ENCODE results near the gene CRKL.
A peak's percentile ranks its signal among the peaks of the same experiment; 100 is the strongest.
"Not testable (repeated sequence)": the region's sequence is repeated elsewhere in the genome, so short reads cannot be mapped to it uniquely, and the experiment has no call there.

CRKL gene

DNA sequence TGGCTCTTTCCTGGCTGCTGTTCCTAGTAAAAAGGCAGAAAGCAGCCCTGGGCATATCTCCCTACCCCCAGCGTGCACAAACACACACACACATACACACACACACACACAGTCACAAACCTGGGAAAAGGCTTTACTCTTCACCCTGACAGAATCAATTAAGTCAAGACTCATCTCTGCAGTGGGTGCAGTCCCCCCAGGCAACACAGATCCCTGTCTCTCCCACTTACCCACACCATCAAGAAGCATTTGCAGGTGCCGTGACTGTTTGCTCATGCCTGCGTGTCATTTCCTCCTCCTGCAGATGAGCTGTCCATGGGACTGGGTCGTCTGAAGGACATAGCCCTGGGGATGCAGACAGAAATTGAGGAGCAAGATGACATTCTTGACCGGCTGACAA is 29.8 kb upstream of the CRKL start:
- TF ChIP-seq, protein P1, sequence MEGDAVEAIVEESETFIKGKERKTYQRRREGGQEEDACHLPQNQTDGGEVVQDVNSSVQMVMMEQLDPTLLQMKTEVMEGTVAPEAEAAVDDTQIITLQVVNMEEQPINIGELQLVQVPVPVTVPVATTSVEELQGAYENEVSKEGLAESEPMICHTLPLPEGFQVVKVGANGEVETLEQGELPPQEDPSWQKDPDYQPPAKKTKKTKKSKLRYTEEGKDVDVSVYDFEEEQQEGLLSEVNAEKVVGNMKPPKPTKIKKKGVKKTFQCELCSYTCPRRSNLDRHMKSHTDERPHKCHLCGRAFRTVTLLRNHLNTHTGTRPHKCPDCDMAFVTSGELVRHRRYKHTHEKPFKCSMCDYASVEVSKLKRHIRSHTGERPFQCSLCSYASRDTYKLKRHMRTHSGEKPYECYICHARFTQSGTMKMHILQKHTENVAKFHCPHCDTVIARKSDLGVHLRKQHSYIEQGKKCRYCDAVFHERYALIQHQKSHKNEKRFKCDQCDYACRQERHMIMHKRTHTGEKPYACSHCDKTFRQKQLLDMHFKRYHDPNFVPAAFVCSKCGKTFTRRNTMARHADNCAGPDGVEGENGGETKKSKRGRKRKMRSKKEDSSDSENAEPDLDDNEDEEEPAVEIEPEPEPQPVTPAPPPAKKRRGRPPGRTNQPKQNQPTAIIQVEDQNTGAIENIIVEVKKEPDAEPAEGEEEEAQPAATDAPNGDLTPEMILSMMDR (IDR thresholded peaks at IDR 0.05; ENCODE audit: insufficient read depth, low read depth, low read length, missing control alignments) = no peak
- H3K4me3 ChIP-seq (ENCODE audit: low read length) = no peak overlapping the region
- peak; percentile 75 for DNase-seq (ENCODE audit: low read depth)

- no peak for DNase-seq (ENCODE audit: low read depth)
- no peak overlapping the region for H3K4me3 ChIP-seq (ENCODE audit: low read length)
- TF ChIP-seq, protein P1 (IDR thresholded peaks at IDR 0.05; ENCODE audit: insufficient read depth, low read depth, low read length, missing control alignments) = no peak
Measured at GRCh38 chr22:20889025-20889704, 28.0 kb upstream of the CRKL start.

DNA sequence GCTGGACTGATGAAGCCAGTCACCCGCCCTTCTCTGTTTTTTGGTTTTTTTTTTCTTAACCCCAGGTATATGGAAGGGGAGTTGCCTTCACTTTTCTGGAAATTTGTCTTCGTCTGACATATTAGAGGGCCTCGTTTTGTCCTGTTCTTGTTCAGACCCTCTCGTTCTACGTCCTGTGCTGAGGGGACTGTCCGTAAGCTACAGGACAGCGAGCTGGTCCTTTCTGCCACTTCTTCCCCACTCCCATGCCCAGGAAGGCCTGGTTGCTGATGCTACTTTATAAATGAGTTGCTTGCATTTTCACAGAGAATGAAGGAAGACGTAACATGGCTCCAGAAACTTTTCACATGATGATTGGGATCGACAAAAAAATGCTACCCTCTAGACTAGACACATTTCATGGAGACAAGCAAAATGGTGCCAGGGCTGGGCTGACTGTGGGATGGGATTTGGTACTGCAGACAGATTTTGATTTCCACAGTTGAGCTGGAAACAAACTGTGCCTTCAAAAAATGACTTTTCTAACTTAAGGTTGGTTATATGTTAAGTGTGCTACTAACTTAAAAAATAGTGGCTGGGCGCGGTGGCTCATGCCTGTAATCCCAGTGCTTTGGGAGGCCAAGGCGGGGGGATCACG is 27.2 kb upstream of the CRKL start:
- no peak overlapping the region for H3K4me3 ChIP-seq (ENCODE audit: low read length)
- TF ChIP-seq, protein P1 (IDR thresholded peaks at IDR 0.05; ENCODE audit: insufficient read depth, low read depth, low read length, missing control alignments) = no peak
- no peak for DNase-seq (ENCODE audit: low read depth)

GRCh38 chr22:20890975-20891374 is 26.2 kb upstream of the CRKL start:
- H3K4me3 ChIP-seq (ENCODE audit: low read length) = no peak overlapping the region
- TF ChIP-seq, protein P1 (IDR thresholded peaks at IDR 0.05; ENCODE audit: insufficient read depth, low read depth, low read length, missing control alignments) = no peak
- DNase-seq (ENCODE audit: low read depth) = no peak

DNA sequence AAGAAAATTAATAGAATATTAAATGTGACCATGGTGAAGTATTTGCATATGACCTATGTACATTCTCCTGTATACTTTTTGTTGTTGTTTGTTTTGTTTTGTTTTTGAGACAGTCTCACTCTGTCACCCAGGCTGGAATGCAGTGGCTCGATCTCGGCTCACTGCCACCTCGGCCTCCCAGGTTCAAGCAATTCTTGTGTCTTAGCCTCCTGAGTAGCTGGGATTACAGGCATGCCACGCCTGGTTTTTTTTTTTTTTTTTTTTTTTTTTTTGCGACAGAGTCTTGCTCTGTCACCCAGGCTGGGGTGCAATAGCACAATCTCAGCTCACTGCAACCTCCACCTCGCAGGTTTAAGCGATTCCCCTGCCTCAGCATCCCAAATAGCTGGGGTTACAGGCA is 19.5 kb upstream of the CRKL start:
- not testable (repeated sequence) for DNase-seq (ENCODE audit: low read depth); H3K4me3 ChIP-seq (ENCODE audit: low read length)

DNA sequence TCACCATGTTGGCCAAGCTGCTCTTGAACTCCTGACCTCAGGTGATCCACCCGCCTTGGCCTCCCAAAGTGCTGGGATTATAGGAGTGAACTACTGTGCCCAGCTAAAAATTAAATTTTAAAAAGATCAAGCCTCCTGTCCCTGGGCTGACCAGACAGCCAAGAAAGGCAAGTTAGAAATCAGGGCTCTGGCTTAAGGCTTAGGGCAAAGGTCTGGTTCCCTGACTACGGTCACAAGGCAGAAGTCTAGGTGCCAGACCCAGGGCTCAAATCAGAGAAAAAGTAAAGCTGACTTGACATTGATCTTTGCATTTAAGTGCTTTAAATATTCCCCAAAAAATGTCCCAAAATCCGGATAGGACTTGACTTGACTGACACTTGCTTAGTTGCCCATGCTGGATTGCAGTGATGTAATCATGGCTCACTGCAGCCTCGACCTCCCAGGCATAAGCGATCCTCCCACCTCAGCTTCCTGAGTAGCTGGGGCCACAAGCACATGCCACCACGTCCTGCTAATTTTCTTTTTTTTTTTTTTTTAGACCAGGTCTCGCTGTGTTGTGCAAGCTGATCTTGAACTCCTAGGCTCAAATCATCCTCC is 17.3 kb upstream of the CRKL start:
- H3K4me3 ChIP-seq (ENCODE audit: low read length) = no peak overlapping the region
- no peak for DNase-seq (ENCODE audit: low read depth)
- TF ChIP-seq, protein P1 (IDR thresholded peaks at IDR 0.05; ENCODE audit: insufficient read depth, low read depth, low read length, missing control alignments) = no peak

GRCh38 chr22:20901093-20902033 is 15.8 kb upstream of the CRKL start:
- DNase-seq (ENCODE audit: low read depth); H3K4me3 ChIP-seq (ENCODE audit: low read length): not testable (repeated sequence)

Data from epithelial cell of esophagus (primary cell).